ENCODE results near the gene BMP10.

BMP10 gene

GRCh38 chr2:68847751-68848150, 23.4 kb downstream of the BMP10 start:
- no peak overlapping the region for H3K4me3 ChIP-seq (replicated peaks; ENCODE audit: low read depth, low read length)
- DNase-seq (ENCODE audit: extremely low read depth, low read depth): no peak
- TF ChIP-seq, protein P1, sequence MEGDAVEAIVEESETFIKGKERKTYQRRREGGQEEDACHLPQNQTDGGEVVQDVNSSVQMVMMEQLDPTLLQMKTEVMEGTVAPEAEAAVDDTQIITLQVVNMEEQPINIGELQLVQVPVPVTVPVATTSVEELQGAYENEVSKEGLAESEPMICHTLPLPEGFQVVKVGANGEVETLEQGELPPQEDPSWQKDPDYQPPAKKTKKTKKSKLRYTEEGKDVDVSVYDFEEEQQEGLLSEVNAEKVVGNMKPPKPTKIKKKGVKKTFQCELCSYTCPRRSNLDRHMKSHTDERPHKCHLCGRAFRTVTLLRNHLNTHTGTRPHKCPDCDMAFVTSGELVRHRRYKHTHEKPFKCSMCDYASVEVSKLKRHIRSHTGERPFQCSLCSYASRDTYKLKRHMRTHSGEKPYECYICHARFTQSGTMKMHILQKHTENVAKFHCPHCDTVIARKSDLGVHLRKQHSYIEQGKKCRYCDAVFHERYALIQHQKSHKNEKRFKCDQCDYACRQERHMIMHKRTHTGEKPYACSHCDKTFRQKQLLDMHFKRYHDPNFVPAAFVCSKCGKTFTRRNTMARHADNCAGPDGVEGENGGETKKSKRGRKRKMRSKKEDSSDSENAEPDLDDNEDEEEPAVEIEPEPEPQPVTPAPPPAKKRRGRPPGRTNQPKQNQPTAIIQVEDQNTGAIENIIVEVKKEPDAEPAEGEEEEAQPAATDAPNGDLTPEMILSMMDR (IDR thresholded peaks at IDR 0.05; ENCODE audit: low read depth, low read length, missing control alignments): no peak

DNA sequence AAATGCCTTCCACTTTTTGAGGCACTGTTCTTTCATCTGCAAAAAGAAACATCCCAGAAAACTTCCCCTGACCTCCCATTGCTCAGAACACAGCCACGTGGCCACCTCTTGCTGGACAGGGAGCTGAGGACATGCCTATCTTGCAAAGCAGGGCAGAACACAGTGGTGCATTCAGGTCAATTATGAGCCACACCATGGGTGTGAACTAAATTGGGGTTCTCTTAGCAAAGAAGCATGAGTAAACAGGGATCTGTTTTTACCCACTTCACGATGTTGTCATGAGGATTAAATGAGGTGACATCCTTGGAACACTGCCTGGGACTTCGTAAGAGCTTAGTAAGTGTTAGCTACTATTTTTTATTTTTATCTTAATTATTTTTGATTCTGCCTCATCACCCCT, 25.1 kb downstream of the BMP10 start:
- DNase-seq (ENCODE audit: extremely low read depth, low read depth): no peak
- TF ChIP-seq, protein P1 (IDR thresholded peaks at IDR 0.05; ENCODE audit: low read depth, low read length, missing control alignments): no peak
- no peak overlapping the region for H3K4me3 ChIP-seq (replicated peaks; ENCODE audit: low read depth, low read length)

- no peak for DNase-seq (ENCODE audit: extremely low read depth, low read depth)
- TF ChIP-seq, protein P1 (IDR thresholded peaks at IDR 0.05; ENCODE audit: low read depth, low read length, missing control alignments): no peak
- no peak overlapping the region for H3K4me3 ChIP-seq (replicated peaks; ENCODE audit: low read depth, low read length)
Observed at GRCh38 chr2:68845043-68845442, 26.2 kb downstream of the BMP10 start.

GRCh38 chr2:68839260-68839833, 31.9 kb downstream of the BMP10 start:
- no peak for DNase-seq (ENCODE audit: extremely low read depth, low read depth)
- H3K4me3 ChIP-seq (replicated peaks; ENCODE audit: low read depth, low read length): no peak overlapping the region
- TF ChIP-seq, protein P1 (IDR thresholded peaks at IDR 0.05; ENCODE audit: low read depth, low read length, missing control alignments): peak; percentile 72

- no peak overlapping the region for H3K4me3 ChIP-seq (replicated peaks; ENCODE audit: low read depth, low read length)
- TF ChIP-seq, protein P1 (IDR thresholded peaks at IDR 0.05; ENCODE audit: low read depth, low read length, missing control alignments): no peak
- DNase-seq (ENCODE audit: extremely low read depth, low read depth): no peak
Observed at GRCh38 chr2:68838641-68839040, 32.6 kb downstream of the BMP10 start.

GRCh38 chr2:68837861-68838341, 33.3 kb downstream of the BMP10 start:
- TF ChIP-seq, protein P1 (IDR thresholded peaks at IDR 0.05; ENCODE audit: low read depth, low read length, missing control alignments): no peak
- H3K4me3 ChIP-seq (replicated peaks; ENCODE audit: low read depth, low read length): no peak overlapping the region
- DNase-seq (ENCODE audit: extremely low read depth, low read depth): peak; percentile 21
